GM18498 (cell line): ENCODE results near the gene SNX27.
"Not testable (repeated sequence)": the region's sequence is repeated elsewhere in the genome, so short reads cannot be mapped to it uniquely, and the experiment has no call there.

ENCODE experiments used
- ATAC-seq: cut with Tn5 transposase; IDR thresholded peaks from one replicate; pipeline ENCODE4 v1.9.1; 2021; ENCODE audit warnings: mild to moderate bottlenecking, moderate library complexity; ENCODE audit not compliant: unreplicated experiment

The SNX27 gene

DNA sequence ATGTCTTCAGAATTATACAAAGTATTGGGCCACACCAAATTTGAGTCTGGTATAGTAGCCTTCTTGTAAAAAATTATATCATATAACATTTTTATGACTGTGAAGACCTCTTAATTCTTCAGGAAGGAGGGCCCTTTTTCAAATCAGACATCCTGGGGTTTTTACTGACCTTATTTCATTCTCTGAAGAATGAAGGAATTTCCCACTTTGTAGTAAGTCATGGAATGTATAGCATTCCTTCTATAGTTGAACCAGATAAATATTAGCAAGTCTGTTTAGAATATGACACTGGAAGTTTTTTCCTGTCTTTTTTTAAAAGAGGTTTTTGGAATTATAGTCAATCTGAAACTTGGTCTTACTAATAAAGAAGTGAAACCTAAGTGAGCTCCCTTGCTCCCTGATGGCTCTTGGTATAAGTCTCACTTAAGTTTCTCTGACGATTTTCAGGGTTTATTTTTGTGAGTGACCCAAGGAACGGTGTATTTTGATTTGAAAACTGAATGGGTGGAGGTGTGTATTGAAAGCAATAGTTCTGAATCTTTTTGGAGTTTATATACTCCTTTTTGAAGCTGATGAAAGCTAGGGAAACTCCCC, 23.7 kb downstream of the SNX27 start:
- ATAC-seq = no peak

GRCh38 chr1:151638074-151638775, 26.4 kb downstream of the SNX27 start:
- ATAC-seq = no peak

DNA sequence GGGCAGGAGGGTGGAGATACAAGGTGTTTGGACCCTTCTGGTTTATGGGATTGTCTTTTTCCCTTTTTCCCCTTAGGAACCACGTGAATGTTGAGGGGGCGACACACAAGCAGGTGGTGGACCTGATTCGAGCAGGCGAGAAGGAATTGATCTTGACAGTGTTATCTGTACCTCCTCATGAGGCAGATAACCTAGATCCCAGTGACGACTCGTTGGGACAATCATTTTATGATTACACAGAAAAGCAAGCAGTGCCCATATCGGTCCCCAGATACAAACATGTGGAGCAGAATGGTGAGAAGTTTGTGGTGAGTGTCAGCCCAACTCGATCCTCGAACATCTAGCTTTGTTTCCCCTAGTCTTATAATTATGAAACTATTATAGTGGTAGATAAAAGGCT, 27.0 kb downstream of the SNX27 start:
- no peak for ATAC-seq

GRCh38 chr1:151639466-151639865, 27.6 kb downstream of the SNX27 start:
- ATAC-seq = no peak

GRCh38 chr1:151641229-151641628, 29.4 kb downstream of the SNX27 start:
- no peak for ATAC-seq

DNA sequence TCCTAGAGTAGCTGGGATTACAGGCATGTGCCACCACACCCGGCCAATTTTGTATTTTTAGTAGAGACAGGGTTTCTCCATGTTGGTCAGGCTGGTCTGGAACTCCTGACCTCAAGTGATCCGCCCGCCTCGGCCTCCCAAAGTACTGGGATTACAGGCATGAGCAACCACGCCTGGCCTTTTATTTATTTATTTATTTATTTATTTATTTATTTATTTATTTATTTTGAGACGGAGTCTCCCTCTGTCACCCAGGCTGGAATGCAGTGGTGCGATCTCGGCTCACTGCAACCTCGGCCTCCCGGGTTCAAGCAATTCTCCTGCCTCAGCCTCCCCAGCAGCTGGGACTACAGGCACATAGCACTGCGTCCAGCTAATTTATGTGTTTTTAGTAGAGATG, 31.2 kb downstream of the SNX27 start:
- ATAC-seq = not testable (repeated sequence)

- ATAC-seq = no peak
These were observed 32.2 kb downstream of the SNX27 start for GRCh38 chr1:151644001-151644400.

DNA sequence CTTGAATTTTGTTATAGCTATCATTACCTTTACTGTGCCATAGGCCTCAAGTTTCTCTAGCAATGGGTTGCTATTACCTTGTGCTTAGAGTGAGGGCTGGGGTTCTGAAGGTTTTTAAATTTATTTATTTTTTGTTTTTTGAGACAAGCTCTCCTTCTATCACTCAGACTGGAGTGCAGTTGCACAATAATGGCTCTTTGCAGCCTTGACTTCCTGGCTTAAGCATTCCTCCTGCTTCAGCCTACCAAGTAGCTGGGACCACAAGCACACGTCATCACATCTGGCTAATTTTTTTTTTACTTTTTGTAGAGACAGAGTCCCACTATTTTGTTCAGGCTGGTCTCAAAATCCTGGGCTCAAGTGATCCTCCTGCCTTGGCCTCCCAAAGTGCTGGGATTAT, 41.5 kb downstream of the SNX27 start:
- no peak for ATAC-seq

DNA sequence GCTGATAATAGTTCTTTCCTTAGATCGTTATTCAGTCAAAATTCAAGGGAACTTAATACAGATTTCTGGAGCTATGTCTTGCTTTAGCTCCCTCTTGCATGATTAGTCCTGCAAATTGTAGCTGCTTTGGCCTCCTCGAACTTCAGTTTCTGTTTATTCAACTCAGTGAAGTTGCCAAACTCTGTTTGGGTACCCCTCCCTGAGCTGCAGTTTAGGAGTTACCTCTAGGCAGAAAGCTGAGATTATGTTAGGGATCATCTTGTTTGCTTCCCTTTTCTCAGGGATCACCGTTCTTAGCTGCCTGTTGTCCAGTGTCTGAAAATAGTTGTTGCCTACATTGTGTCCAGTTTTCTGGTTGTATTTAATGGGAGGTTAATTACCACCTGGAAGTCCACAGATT, 43.5 kb downstream of the SNX27 start:
- no peak for ATAC-seq

DNA sequence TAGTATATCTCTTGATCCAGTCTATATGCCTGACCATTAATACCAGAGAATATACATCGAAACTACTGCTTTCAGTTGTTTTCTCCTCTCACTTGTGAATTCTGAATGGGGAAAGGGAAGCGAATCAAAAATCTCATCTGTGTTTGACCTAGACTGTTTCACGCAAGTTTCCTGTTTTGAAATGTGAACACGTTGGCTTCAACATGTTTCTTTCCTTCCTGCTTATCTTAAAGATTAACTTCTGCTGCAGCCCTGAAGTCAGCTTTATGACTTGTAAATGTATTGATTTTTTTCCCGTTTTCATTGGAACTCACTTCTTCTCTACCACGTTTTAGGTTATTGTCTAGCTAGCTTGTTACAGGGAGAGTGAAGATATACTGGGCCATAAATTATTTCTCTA, 49.9 kb downstream of the SNX27 start:
- ATAC-seq = no peak

- no peak for ATAC-seq
These were observed 56.2 kb downstream of the SNX27 start for GRCh38 chr1:151668090-151668489.

DNA sequence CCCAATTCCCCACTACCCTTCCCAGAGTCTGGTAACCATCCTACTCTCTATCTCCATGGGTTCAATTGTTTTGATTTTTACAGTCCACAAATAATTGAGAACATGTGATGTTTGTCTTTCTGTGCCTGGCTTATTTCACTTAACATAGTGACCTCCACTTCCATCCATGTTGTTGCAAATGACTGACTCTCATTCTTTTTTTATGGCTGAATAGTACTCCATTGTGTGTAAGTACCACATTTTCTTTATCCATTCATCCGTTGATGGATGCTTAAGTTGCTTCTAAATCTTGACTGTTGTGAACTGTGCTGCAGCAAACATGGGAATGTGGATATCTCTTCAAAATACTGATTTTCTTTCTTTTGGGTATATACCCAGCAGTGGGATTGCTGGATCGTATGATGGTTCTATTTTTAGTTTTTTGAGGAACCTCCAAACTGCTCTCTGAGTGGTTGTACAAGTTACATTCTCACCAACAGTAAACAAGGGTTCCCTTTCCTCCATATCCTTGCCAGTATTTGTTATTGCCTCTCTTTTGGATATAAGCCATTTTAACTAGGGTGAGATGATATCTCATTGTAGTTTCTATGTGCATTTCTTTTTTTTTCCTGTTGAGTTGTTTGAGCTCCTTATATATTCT, 58.3 kb downstream of the SNX27 start:
- ATAC-seq = not testable (repeated sequence)

GRCh38 chr1:151673407-151673806, 61.6 kb downstream of the SNX27 start:
- no peak for ATAC-seq

DNA sequence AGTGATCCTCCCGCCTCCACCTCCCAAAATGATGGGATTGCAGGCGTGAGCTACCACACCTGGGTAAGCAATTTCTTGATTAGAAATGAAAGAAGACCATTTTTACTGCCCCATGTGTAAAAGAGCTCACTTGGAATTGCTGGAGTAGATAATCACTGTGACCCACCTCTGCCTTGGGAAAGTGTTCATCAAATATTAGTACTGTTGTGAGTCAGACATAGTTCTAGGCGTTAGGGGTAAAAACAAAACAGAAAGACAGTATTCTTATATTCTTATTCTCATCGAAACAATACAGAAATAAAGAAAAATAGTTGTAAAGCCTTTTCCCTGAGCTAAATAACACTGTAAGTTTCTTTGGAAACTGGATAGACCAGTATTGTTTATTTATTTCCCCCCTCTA, 68.5 kb downstream of the SNX27 start:
- no peak for ATAC-seq

- no peak for ATAC-seq
These were observed 69.0 kb downstream of the SNX27 start for GRCh38 chr1:151680826-151681225.

GRCh38 chr1:151681923-151682322, 70.1 kb downstream of the SNX27 start:
- no peak for ATAC-seq

GRCh38 chr1:151682901-151683300, 71.1 kb downstream of the SNX27 start:
- not testable (repeated sequence) for ATAC-seq

- ATAC-seq = no peak
These were observed 72.3 kb downstream of the SNX27 start for GRCh38 chr1:151684128-151684527.

DNA sequence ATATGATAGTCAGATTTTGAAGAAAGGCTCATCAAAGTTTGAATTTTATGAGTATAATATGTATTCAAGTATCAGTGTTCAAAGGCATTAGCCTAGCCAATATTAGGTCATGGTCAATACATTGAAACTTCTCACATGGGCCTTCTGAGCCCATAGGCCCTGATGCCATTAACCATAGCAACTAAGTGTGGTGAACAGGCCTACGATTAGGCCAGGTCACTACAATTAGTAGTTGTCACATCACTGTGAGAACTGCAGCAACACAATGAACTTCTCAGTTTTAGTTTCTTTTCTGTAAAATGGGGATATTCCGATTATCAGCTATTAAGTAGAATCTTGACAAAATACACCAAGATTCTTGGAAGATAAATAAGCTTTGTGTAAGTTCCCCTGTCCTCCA, 74.7 kb downstream of the SNX27 start:
- ATAC-seq = no peak

DNA sequence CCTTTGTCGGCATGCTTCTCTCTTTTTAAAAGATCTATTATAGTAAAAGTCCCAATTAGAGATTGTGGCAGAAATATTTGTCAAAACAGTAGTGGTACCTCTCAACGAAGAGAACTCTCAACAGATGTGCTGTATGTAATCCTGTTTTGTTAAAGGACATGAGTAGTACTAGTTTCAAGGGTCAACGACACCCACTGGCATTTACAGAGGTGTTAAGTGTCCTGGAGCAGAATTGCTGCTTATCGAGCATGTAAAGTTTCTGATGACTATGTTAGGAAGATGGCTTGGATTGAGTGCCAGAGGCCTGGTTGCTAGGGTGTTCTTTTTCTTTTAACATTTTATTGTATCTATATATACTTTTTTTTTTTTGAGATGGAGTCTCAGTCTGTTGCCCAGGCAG, 77.6 kb downstream of the SNX27 start:
- no peak for ATAC-seq

DNA sequence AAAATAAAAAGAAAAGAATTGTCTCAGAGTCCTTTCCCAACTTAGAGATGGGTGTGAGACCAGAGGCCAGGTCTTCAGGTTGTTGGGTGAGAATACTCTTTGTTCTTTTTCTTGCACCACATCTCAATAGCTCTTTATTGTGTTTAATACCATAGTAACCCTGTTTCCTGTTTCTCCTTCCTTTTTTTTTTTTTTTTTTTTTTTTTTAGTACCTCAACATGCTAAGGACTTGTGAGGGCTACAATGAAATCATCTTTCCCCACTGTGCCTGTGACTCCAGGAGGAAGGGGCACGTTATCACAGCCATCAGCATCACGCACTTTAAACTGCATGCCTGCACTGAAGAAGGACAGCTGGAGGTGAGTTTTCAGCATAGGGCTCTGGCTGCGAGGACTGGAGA, 80.4 kb downstream of the SNX27 start:
- no peak for ATAC-seq

GRCh38 chr1:151693057-151693651, 81.3 kb downstream of the SNX27 start:
- ATAC-seq = no peak
